Smooth muscle cell (in vitro differentiated cells): Measurements from ENCODE around the gene VTA1. TPM values are rescaled to one million over a fixed set of nuclear protein-coding genes. Genes with fewer than 3 reads are reported as not detected.

Experiments
- DNase-seq: peaks from one replicate; lab custom pipeline; 2025; ENCODE audit not compliant: unreplicated experiment; lab: John Stamatoyannopoulos, UW
- H2AFZ ChIP-seq: fragments of 200-600 bp; sonication (generic); 2 replicates; pipeline ENCODE4 v1.6.0; 2016; ENCODE audit warnings: antibody characterized with exemption, low read depth, mild to moderate bottlenecking
- H3F3A ChIP-seq: fragments of 200-600 bp; sonication (generic); 2 replicates; pipeline ENCODE4 v1.6.0; 2017; ENCODE audit warnings: antibody characterized with exemption, low read depth
- H3K27ac ChIP-seq: fragments of 200-600 bp; sonication (generic); 2 replicates; pipeline ENCODE4 v1.5.1; 2016; ENCODE audit warnings: low read depth, mild to moderate bottlenecking
- H3K27me3 ChIP-seq: fragments of 200-600 bp; sonication (generic); 2 replicates; pipeline ENCODE4 v1.6.1; 2016; ENCODE audit warnings: low read depth, mild to moderate bottlenecking
- H3K36me3 ChIP-seq: fragments of 200-600 bp; sonication (generic); 2 replicates; pipeline ENCODE4 v1.5.1; 2016; ENCODE audit warnings: low read depth
- H3K4me1 ChIP-seq: fragments of 200-600 bp; sonication (generic); 2 replicates; pipeline ENCODE4 v1.5.1; 2016; ENCODE audit warnings: low read depth
- H3K4me2 ChIP-seq: fragments of 200-600 bp; sonication (generic); 2 replicates; pipeline ENCODE4 v1.6.0; 2016; ENCODE audit warnings: mild to moderate bottlenecking
- H3K4me3 ChIP-seq: fragments of 200-600 bp; sonication (generic); 2 replicates; pipeline ENCODE4 v1.5.1; 2016; ENCODE audit warnings: mild to moderate bottlenecking
- H3K79me2 ChIP-seq: fragments of 200-600 bp; sonication (generic); 2 replicates; pipeline ENCODE4 v1.6.0; 2016; ENCODE audit warnings: low read depth, mild to moderate bottlenecking
- H3K9ac ChIP-seq: fragments of 200-600 bp; sonication (generic); 2 replicates; pipeline ENCODE4 v1.6.0; 2016; ENCODE audit warnings: low read depth
- H3K9me3 ChIP-seq: fragments of 200-600 bp; sonication (generic); replicated peaks from 2 replicates; pipeline ENCODE4 v1.5.1; 2016; ENCODE audit warnings: low read depth
- H4K20me1 ChIP-seq: fragments of 200-600 bp; sonication (generic); 2 replicates; pipeline ENCODE4 v1.6.0; 2016; ENCODE audit warnings: low read depth
- WGBS: methylation state at CpG from one replicate; pipeline ENCODE4 v1.1.7; 2016; ENCODE audit warnings: low lambda C conversion rate; 5-methylcytosine and 5-hydroxymethylcytosine counted together
- polyA plus RNA-seq: library from polyadenylated mRNA; unstranded; fragments of >200 nt; fragmentation: Nextera tagmentation; extraction: Ambion mirVana; gene quantifications from 2 replicates; pipeline ENCODE4 v1.2.1, GENCODE V29; 2016
- total RNA-seq: library from RNA; depleted of rRNA; stranded (reverse); fragments of >200 nt; gene quantifications from 2 replicates; pipeline ENCODE4 v1.2.3, GENCODE V29; 2014
- TF ChIP-seq, protein P1 (sequence below): fragments of 200-600 bp; sonication (generic); IDR thresholded peaks from 2 replicates; pipeline ENCODE4 v1.5.1; 2017; ENCODE audit warnings: borderline replicate concordance, mild to moderate bottlenecking, antibody characterized with exemption; ENCODE audit not compliant: insufficient read depth, poor library complexity, severe bottlenecking

The VTA1 gene
- total and polyA plus RNA-seq, 2 experiments from 2014 or later = 58.5 to 94.1 TPM

GRCh38 chr6:142235272-142235671 lies 88.2 kb downstream of the VTA1 start:
- Histone ChIP-seq H3K79me2 (no peaks in the 10 kb centered on the region), H3K4me1 (no peaks in the 10 kb centered on the region), H3K4me3 (no peak overlapping the region), H3F3A (no peaks in the 10 kb centered on the region), H4K20me1 (no peaks in the 10 kb centered on the region), H3K4me2 (no peak overlapping the region), H3K27me3 (no peaks in the 10 kb centered on the region), H2AFZ (no peak overlapping the region), H3K9ac (no peak overlapping the region), H3K36me3 (no peaks in the 10 kb centered on the region), H3K9me3 (no peaks in the 10 kb centered on the region), H3K27ac (no peak overlapping the region)
- WGBS = 66% methylated on average over 3 of the region's 3 CpGs
- no peak for DNase-seq
- TF ChIP-seq, protein P1, sequence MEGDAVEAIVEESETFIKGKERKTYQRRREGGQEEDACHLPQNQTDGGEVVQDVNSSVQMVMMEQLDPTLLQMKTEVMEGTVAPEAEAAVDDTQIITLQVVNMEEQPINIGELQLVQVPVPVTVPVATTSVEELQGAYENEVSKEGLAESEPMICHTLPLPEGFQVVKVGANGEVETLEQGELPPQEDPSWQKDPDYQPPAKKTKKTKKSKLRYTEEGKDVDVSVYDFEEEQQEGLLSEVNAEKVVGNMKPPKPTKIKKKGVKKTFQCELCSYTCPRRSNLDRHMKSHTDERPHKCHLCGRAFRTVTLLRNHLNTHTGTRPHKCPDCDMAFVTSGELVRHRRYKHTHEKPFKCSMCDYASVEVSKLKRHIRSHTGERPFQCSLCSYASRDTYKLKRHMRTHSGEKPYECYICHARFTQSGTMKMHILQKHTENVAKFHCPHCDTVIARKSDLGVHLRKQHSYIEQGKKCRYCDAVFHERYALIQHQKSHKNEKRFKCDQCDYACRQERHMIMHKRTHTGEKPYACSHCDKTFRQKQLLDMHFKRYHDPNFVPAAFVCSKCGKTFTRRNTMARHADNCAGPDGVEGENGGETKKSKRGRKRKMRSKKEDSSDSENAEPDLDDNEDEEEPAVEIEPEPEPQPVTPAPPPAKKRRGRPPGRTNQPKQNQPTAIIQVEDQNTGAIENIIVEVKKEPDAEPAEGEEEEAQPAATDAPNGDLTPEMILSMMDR = no peak

DNA sequence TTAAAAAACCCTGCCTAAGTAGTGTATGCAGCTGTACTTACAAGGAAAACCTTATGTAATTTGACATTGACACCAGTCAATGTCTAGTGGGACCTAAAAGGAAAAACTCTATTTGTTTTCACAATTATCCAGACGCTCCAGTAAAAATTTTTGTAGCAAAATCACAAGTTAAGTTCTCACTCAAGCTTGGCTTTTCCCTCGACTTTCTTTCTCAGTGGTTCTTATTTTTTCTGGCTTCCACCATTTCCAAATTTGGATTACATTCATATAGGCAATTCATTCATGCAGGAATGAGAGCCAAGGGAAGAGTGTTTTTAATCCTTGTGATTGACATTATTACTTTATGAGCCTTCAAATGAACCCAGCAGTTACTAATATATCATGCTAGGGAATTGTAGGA lies 88.7 kb downstream of the VTA1 start:
- 92% methylated on average over 2 of the region's 2 CpGs for WGBS
- Histone ChIP-seq H3K4me3 (no peak overlapping the region), H4K20me1 (no peaks in the 10 kb centered on the region), H2AFZ (no peak overlapping the region), H3F3A (no peaks in the 10 kb centered on the region), H3K36me3 (no peaks in the 10 kb centered on the region), H3K4me1 (no peaks in the 10 kb centered on the region), H3K9me3 (no peaks in the 10 kb centered on the region), H3K9ac (no peak overlapping the region), H3K27me3 (no peaks in the 10 kb centered on the region), H3K79me2 (no peaks in the 10 kb centered on the region), H3K4me2 (no peak overlapping the region), H3K27ac (no peak overlapping the region)
- no peak for DNase-seq
- TF ChIP-seq, protein P1 = no peak

- H3K4me3 ChIP-seq = no peak overlapping the region
- H3K9ac ChIP-seq = no peak overlapping the region
- no peaks in the 10 kb centered on the region for H3K79me2 ChIP-seq
- no peaks in the 10 kb centered on the region for H3K4me1 ChIP-seq
- TF ChIP-seq, protein P1 = no peak
- no peak overlapping the region for H3K27ac ChIP-seq
- no peaks in the 10 kb centered on the region for H4K20me1 ChIP-seq
- H3K36me3 ChIP-seq = no peaks in the 10 kb centered on the region
- H3K4me2 ChIP-seq = no peak overlapping the region
- DNase-seq = no peak
- WGBS = 94% methylated on average over 4 of the region's 4 CpGs
- no peaks in the 10 kb centered on the region for H3K27me3 ChIP-seq
- no peaks in the 10 kb centered on the region for H3K9me3 ChIP-seq
- H2AFZ ChIP-seq = no peak overlapping the region
- no peaks in the 10 kb centered on the region for H3F3A ChIP-seq
Observed at GRCh38 chr6:142236691-142237090, 89.6 kb downstream of the VTA1 start.

GRCh38 chr6:142238881-142239280 lies 91.8 kb downstream of the VTA1 start:
- Histone ChIP-seq H3K4me3 (no peak overlapping the region), H2AFZ (peak overlapping the region; percentile 43), H3K36me3 (no peaks in the 10 kb centered on the region), H3K4me1 (no peaks in the 10 kb centered on the region), H3F3A (no peaks in the 10 kb centered on the region), H3K27me3 (no peaks in the 10 kb centered on the region), H3K9me3 (no peaks in the 10 kb centered on the region), H3K9ac (peak overlapping the region; percentile 7), H3K27ac (no peak overlapping the region), H3K4me2 (no peak overlapping the region), H4K20me1 (no peaks in the 10 kb centered on the region), H3K79me2 (no peaks in the 10 kb centered on the region)
- DNase-seq = no peak
- TF ChIP-seq, protein P1 = no peak
- WGBS = 83% methylated on average over 3 of the region's 3 CpGs
